Measurements from ENCODE around the gene LIFR.

Gene LIFR

GRCh38 chr5:38596981-38597380 is 40.5 kb upstream of the LIFR start:
- Histone ChIP-seq H3K4me3 (ENCODE audit: low read length) (no peak overlapping the region), H3K4me1 (ENCODE audit: insufficient read depth, low read length) (peaks cover 7% of the 10 kb centered on the region; the same call in 1 of the 2 replicates), H3K27ac (ENCODE audit: low read depth, low read length) (no peak overlapping the region), H3K27me3 (ENCODE audit: insufficient read depth, low read length) (no peaks in the 10 kb centered on the region), H3K9me3 (ENCODE audit: insufficient read depth, low read depth, low read length) (no peaks in the 10 kb centered on the region), H3K36me3 (ENCODE audit: insufficient read depth, low read length) (no peaks in the 10 kb centered on the region), H3K9ac (ENCODE audit: low read depth, low read length) (no peak overlapping the region)
- WGBS: 82% methylated on average over 2 of the region's 2 CpGs

DNA sequence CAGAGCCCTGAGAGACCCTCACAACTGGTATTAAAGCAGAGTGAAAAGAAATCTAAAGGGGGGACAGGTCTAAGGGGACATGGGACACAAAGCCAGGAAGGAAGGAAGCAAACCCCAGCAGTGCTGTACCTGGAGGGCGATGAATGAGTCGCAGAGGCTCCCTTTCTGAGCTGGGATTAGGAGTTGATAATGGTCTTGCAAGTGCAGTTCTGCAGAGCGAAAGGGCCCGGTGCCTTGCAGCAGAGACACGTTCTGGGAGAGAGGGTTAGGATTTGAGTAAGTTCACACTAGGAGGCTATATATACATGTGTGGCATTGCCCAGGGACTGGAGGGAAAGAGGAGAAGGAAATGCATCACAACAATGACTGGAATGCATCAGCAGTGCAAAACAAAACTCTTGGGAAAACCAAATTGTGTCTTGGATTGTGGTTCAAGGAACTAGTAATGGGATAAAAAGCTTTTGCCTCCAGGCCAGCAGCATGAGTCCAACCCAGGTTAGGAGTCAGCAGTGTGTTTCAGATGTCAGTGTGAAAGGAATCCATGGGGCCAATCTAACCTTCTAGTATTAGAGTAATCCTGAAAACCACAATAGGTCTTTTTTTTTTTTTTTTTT is 38.8 kb upstream of the LIFR start:
- H3K36me3 ChIP-seq (ENCODE audit: insufficient read depth, low read length): no peaks in the 10 kb centered on the region
- H3K9me3 ChIP-seq (ENCODE audit: insufficient read depth, low read depth, low read length): no peaks in the 10 kb centered on the region
- no peaks in the 10 kb centered on the region for H3K27me3 ChIP-seq (ENCODE audit: insufficient read depth, low read length)
- H3K9ac ChIP-seq (ENCODE audit: low read depth, low read length): no peak overlapping the region
- no peak overlapping the region for H3K4me3 ChIP-seq (ENCODE audit: low read length)
- no peak overlapping the region for H3K27ac ChIP-seq (ENCODE audit: low read depth, low read length)
- H3K4me1 ChIP-seq (ENCODE audit: insufficient read depth, low read length): peaks cover 7% of the 10 kb centered on the region; the same call in 1 of the 2 replicates
- WGBS: 59% methylated on average over 5 of the region's 5 CpGs

- WGBS: 93% methylated on average over 7 of the region's 7 CpGs
- Histone ChIP-seq H3K9ac (ENCODE audit: low read depth, low read length) (no peak overlapping the region), H3K4me1 (ENCODE audit: insufficient read depth, low read length) (peaks cover 7% of the 10 kb centered on the region; the same call in 1 of the 2 replicates), H3K9me3 (ENCODE audit: insufficient read depth, low read depth, low read length) (no peaks in the 10 kb centered on the region), H3K27me3 (ENCODE audit: insufficient read depth, low read length) (no peaks in the 10 kb centered on the region), H3K27ac (ENCODE audit: low read depth, low read length) (no peak overlapping the region), H3K4me3 (ENCODE audit: low read length) (no peak overlapping the region), H3K36me3 (ENCODE audit: insufficient read depth, low read length) (no peaks in the 10 kb centered on the region)
These were observed 37.5 kb upstream of the LIFR start for GRCh38 chr5:38593959-38594358.

- no peaks in the 10 kb centered on the region for H3K36me3 ChIP-seq (ENCODE audit: insufficient read depth, low read length)
- H3K9ac ChIP-seq (ENCODE audit: low read depth, low read length): no peak overlapping the region
- H3K4me3 ChIP-seq (ENCODE audit: low read length): no peak overlapping the region
- H3K27ac ChIP-seq (ENCODE audit: low read depth, low read length): no peak overlapping the region
- no peaks in the 10 kb centered on the region for H3K9me3 ChIP-seq (ENCODE audit: insufficient read depth, low read depth, low read length)
- H3K27me3 ChIP-seq (ENCODE audit: insufficient read depth, low read length): no peaks in the 10 kb centered on the region
- H3K4me1 ChIP-seq (ENCODE audit: insufficient read depth, low read length): peaks cover 7% of the 10 kb centered on the region; the same call in 1 of the 2 replicates
- WGBS: 94% methylated on average over 2 of the region's 2 CpGs
These were observed 35.0 kb upstream of the LIFR start for GRCh38 chr5:38591523-38591849.

DNA sequence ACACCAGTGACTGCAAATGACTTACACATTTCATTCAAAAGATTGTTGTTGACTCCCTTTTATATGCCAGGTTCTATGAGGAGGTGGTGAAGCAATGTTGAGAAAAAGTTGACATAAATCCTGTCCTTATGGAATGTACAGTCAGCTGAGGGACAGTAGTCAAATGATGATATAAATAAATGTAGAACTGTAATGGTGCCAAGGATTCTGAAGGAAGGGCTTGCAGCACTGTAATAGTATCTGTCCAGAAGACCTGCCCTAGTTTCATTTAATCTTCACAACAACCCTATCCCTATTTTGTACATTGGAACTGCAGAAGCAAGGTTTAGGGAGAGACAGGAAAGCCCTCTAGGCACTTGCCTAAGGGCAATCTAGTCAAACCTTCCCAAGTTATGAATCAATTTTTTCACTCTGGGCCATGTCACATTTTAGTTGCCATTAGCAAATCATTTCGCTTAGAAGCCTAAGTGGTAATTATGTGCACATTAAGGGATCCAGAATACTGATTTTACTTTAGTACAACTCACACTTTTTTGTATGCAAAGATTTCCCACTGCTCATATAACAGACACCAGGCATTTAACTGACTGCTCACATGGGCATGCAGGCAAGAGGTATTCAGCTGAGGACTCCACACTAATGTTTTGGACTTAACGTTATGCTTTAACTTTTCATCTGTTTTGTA is 34.5 kb upstream of the LIFR start:
- Histone ChIP-seq H3K27ac (ENCODE audit: low read depth, low read length) (no peak overlapping the region), H3K36me3 (ENCODE audit: insufficient read depth, low read length) (no peaks in the 10 kb centered on the region), H3K9me3 (ENCODE audit: insufficient read depth, low read depth, low read length) (no peaks in the 10 kb centered on the region), H3K4me3 (ENCODE audit: low read length) (no peak overlapping the region), H3K4me1 (ENCODE audit: insufficient read depth, low read length) (peaks cover 7% of the 10 kb centered on the region; the same call in 1 of the 2 replicates), H3K9ac (ENCODE audit: low read depth, low read length) (no peak overlapping the region), H3K27me3 (ENCODE audit: insufficient read depth, low read length) (no peaks in the 10 kb centered on the region)
- 94% methylated on average over 1 of the region's 2 CpGs for WGBS

GRCh38 chr5:38589629-38590028 is 33.2 kb upstream of the LIFR start:
- no peak overlapping the region for H3K4me3 ChIP-seq (ENCODE audit: low read length)
- 97% methylated on average over 2 of the region's 4 CpGs for WGBS

GRCh38 chr5:38585816-38586215 is 29.4 kb upstream of the LIFR start:
- 97% methylated on average over 6 of the region's 6 CpGs for WGBS
- Histone ChIP-seq H3K9ac (ENCODE audit: low read depth, low read length) (no peak overlapping the region), H3K9me3 (ENCODE audit: insufficient read depth, low read depth, low read length) (no peaks in the 10 kb centered on the region), H3K27me3 (ENCODE audit: insufficient read depth, low read length) (no peaks in the 10 kb centered on the region), H3K36me3 (ENCODE audit: insufficient read depth, low read length) (no peaks in the 10 kb centered on the region), H3K4me1 (ENCODE audit: insufficient read depth, low read length) (no peaks in the 10 kb centered on the region), H3K4me3 (ENCODE audit: low read length) (no peak overlapping the region), H3K27ac (ENCODE audit: low read depth, low read length) (no peak overlapping the region)

More at GRCh38 chr5:38589629-38590028, 33.2 kb upstream of the LIFR start:
- Histone ChIP-seq H3K27ac (ENCODE audit: low read depth, low read length) (no peak overlapping the region), H3K9ac (ENCODE audit: low read depth, low read length) (no peak overlapping the region), H3K4me1 (ENCODE audit: insufficient read depth, low read length) (no peaks in the 10 kb centered on the region; the same call in 1 of the 2 replicates), H3K9me3 (ENCODE audit: insufficient read depth, low read depth, low read length) (no peaks in the 10 kb centered on the region), H3K36me3 (ENCODE audit: insufficient read depth, low read length) (no peaks in the 10 kb centered on the region), H3K27me3 (ENCODE audit: insufficient read depth, low read length) (no peaks in the 10 kb centered on the region)

DNA sequence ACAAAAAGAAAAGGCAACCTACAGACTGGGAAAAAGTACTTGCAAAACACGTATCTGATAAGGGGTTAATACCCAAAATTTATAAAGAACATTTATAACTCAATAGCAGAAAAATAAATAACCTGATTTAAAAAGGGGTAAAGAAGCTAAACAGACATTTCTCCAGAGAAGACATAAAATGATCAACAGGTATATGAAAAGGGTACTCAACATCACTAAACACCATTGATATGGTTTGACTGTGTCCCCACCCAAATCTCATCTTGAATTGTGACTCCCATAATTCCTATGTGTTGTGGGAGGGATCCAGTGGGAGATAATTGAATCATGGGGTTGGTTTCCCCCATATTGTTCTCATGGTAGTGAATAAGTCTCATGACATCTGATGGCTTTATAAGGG is 27.1 kb upstream of the LIFR start:
- H3K36me3 ChIP-seq (ENCODE audit: insufficient read depth, low read length): no peaks in the 10 kb centered on the region
- no peak overlapping the region for H3K9ac ChIP-seq (ENCODE audit: low read depth, low read length)
- no CpG with 5 or more reads among the region's 1 CpG for WGBS
- no peak overlapping the region for H3K27ac ChIP-seq (ENCODE audit: low read depth, low read length)
- H3K4me1 ChIP-seq (ENCODE audit: insufficient read depth, low read length): no peaks in the 10 kb centered on the region
- H3K4me3 ChIP-seq (ENCODE audit: low read length): no peak overlapping the region
- no peaks in the 10 kb centered on the region for H3K9me3 ChIP-seq (ENCODE audit: insufficient read depth, low read depth, low read length)
- no peaks in the 10 kb centered on the region for H3K27me3 ChIP-seq (ENCODE audit: insufficient read depth, low read length)

DNA sequence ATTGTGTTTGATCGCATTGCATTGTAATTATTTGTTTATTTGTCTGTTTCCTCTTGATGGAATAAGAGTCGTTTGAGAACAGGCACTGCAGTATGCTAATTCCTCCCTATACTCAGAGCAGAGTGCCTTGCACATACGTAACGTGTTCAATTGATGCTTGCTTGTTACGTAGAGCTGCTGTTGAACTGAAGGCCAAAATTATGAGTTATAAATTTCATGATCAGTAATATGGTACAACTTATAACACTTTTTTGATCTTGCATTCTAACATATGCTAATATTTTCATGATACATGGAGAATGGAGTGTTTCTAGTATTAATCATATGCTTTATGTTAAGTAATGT is 26.5 kb upstream of the LIFR start:
- Histone ChIP-seq H3K9me3 (ENCODE audit: insufficient read depth, low read depth, low read length) (no peaks in the 10 kb centered on the region), H3K9ac (ENCODE audit: low read depth, low read length) (no peak overlapping the region), H3K4me1 (ENCODE audit: insufficient read depth, low read length) (no peaks in the 10 kb centered on the region), H3K4me3 (ENCODE audit: low read length) (no peak overlapping the region), H3K27me3 (ENCODE audit: insufficient read depth, low read length) (no peaks in the 10 kb centered on the region), H3K36me3 (ENCODE audit: insufficient read depth, low read length) (no peaks in the 10 kb centered on the region), H3K27ac (ENCODE audit: low read depth, low read length) (no peak overlapping the region)
- WGBS: 94% methylated on average over 5 of the region's 5 CpGs

DNA sequence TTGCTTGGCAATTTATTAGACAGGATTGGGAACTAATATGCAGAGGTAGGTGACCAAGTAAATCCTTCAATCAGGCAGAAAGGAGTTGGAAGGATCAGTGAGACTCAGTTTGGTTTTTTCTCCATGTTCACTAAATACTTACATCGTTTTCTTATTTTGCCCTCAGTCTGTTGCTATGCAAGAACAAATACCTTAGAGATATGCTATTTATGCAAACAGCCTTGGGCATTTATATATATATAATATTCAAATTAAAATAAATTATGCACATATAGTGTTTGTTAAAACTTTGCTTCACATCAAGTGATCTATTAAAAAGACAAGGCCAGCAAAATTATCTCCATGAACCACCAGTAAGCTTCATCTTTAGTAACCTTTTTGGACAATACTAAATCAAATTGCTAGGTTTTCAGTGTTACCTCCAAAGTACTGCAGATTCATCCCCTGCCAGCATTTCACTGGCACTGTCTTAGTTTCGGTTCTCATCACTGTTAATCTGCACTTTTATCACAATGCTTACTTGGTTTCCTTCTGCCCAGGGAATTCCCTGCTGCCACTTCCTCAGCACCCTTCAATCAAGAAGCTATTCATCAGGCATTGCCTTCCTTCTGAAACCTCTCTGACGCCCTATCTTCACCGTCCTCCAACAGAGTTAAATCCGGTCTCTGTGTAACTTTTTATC is 26.0 kb upstream of the LIFR start:
- Histone ChIP-seq H3K4me1 (ENCODE audit: insufficient read depth, low read length) (no peaks in the 10 kb centered on the region), H3K4me3 (ENCODE audit: low read length) (no peak overlapping the region), H3K36me3 (ENCODE audit: insufficient read depth, low read length) (no peaks in the 10 kb centered on the region), H3K9ac (ENCODE audit: low read depth, low read length) (no peak overlapping the region), H3K27ac (ENCODE audit: low read depth, low read length) (no peak overlapping the region), H3K9me3 (ENCODE audit: insufficient read depth, low read depth, low read length) (no peaks in the 10 kb centered on the region), H3K27me3 (ENCODE audit: insufficient read depth, low read length) (no peaks in the 10 kb centered on the region)
- 86% methylated on average over 4 of the region's 5 CpGs for WGBS

GRCh38 chr5:38581597-38581996 is 25.2 kb upstream of the LIFR start:
- no peak overlapping the region for H3K9ac ChIP-seq (ENCODE audit: low read depth, low read length)
- H3K27me3 ChIP-seq (ENCODE audit: insufficient read depth, low read length): no peaks in the 10 kb centered on the region
- no peak overlapping the region for H3K4me3 ChIP-seq (ENCODE audit: low read length)
- no peaks in the 10 kb centered on the region for H3K4me1 ChIP-seq (ENCODE audit: insufficient read depth, low read length)
- 94% methylated on average over 4 of the region's 4 CpGs for whole genome bisulfite sequencing
- no peaks in the 10 kb centered on the region for H3K36me3 ChIP-seq (ENCODE audit: insufficient read depth, low read length)
- no peaks in the 10 kb centered on the region for H3K9me3 ChIP-seq (ENCODE audit: insufficient read depth, low read depth, low read length)
- no peak overlapping the region for H3K27ac ChIP-seq (ENCODE audit: low read depth, low read length)
